GM23338 (cell line): ENCODE data around the gene ROPN1L. TPM values are rescaled to one million over a fixed set of nuclear protein-coding genes. Genes with fewer than 3 reads are reported as not detected.
A peak's percentile ranks its signal among the peaks of the same experiment; 100 is the strongest.

Experiments
- ATAC-seq: fragments of 200-7000 bp; cut with Tn5 transposase; 3 replicates; pipeline ENCODE4 v1.9.1; 2020
- DNase-seq: peaks from one replicate; pipeline ENCODE4 v3.0.0-alpha.2; 2015; ENCODE audit warnings: low spot score
- H2AFZ ChIP-seq: fragments of 200-600 bp; sonication (generic); 2 replicates; pipeline ENCODE4 v1.8.0; 2016; ENCODE audit warnings: antibody characterized with exemption, mild to moderate bottlenecking, moderate library complexity
- H3F3A ChIP-seq: fragments of 200-600 bp; sonication (generic); replicated peaks from 2 replicates; pipeline ENCODE4 v1.8.0; 2017; ENCODE audit warnings: antibody characterized with exemption, mixed run types, low read depth
- H3K27ac ChIP-seq: fragments of 200-600 bp; sonication (generic); 2 replicates; pipeline ENCODE4 v1.6.1; 2016; ENCODE audit warnings: low read depth
- H3K27me3 ChIP-seq: fragments of 200-600 bp; sonication (generic); 2 replicates; pipeline ENCODE4 v1.8.0; 2016; ENCODE audit warnings: mild to moderate bottlenecking, mixed run types, moderate library complexity; ENCODE audit not compliant: insufficient read depth
- H3K36me3 ChIP-seq: fragments of 200-600 bp; sonication (generic); 2 replicates; pipeline ENCODE4 v1.8.0; 2016; ENCODE audit warnings: mild to moderate bottlenecking; ENCODE audit not compliant: insufficient read depth
- H3K4me1 ChIP-seq: fragments of 200-600 bp; sonication (generic); 2 replicates; pipeline ENCODE4 v1.8.0; 2016; ENCODE audit warnings: mild to moderate bottlenecking, moderate library complexity; ENCODE audit not compliant: insufficient read depth
- H3K4me2 ChIP-seq: fragments of 200-600 bp; sonication (generic); 2 replicates; pipeline ENCODE4 v1.7.1; 2017; ENCODE audit warnings: mixed run types
- H3K4me3 ChIP-seq: fragments of 200-600 bp; sonication (generic); 2 replicates; pipeline ENCODE4 v1.6.1; 2016; ENCODE audit warnings: mixed run types
- H3K79me2 ChIP-seq: fragments of 200-600 bp; sonication (generic); replicated peaks from 2 replicates; pipeline ENCODE4 v1.8.0; 2017; ENCODE audit warnings: mild to moderate bottlenecking; ENCODE audit not compliant: insufficient read depth
- H3K9me2 ChIP-seq: fragments of 200-600 bp; sonication (generic); 2 replicates; pipeline ENCODE4 v1.8.0; 2017; ENCODE audit not compliant: insufficient read depth
- H4K20me1 ChIP-seq: fragments of 200-600 bp; sonication (generic); replicated peaks from 2 replicates; pipeline ENCODE4 v1.8.0; 2017; ENCODE audit warnings: mild to moderate bottlenecking; ENCODE audit not compliant: insufficient read depth
- H3K27ac Mint-ChIP-seq: 2 replicates; pipeline ENCODE4 v1.8.0; 2020; ENCODE audit warnings: inconsistent platforms, mild to moderate bottlenecking, moderate library complexity, mixed read lengths
- H3K27me3 Mint-ChIP-seq: 3 replicates; pipeline ENCODE4 v1.8.0; 2022; ENCODE audit warnings: low read depth, mild to moderate bottlenecking, moderate library complexity, mixed read lengths, inconsistent platforms; ENCODE audit not compliant: insufficient read depth, poor library complexity
- H3K36me3 Mint-ChIP-seq: 3 replicates; pipeline ENCODE4 v1.8.0; 2021; ENCODE audit warnings: low read depth, mild to moderate bottlenecking, inconsistent platforms, moderate library complexity, mixed read lengths
- H3K4me1 Mint-ChIP-seq: 3 replicates; pipeline ENCODE4 v1.8.0; 2020; ENCODE audit warnings: mild to moderate bottlenecking, inconsistent platforms, mixed read lengths
- H3K4me3 Mint-ChIP-seq: 3 replicates; pipeline ENCODE4 v1.8.0; 2021; ENCODE audit warnings: moderate library complexity, mild to moderate bottlenecking, inconsistent platforms, mixed read lengths
- H3K9me3 Mint-ChIP-seq: 3 replicates; pipeline ENCODE4 v1.8.0; 2020; ENCODE audit warnings: moderate library complexity, mild to moderate bottlenecking, inconsistent platforms, mixed read lengths
- CREB1 ChIP-seq: fragments of 250-450 bp; sonication (Bioruptor Pico); IDR thresholded peaks from 2 replicates; pipeline ENCODE4 v1.5.0; 2020; ENCODE audit warnings: low read depth, mild to moderate bottlenecking, moderate library complexity
- EZH2 ChIP-seq: fragments of 200-600 bp; sonication (generic); IDR thresholded peaks from one replicate; pipeline ENCODE4 v1.8.0; 2017; ENCODE audit warnings: antibody characterized with exemption, mild to moderate bottlenecking, low read depth; ENCODE audit not compliant: unreplicated experiment
- EZH2phosphoT487 ChIP-seq: fragments of 200-600 bp; sonication (generic); IDR thresholded peaks from one replicate; pipeline ENCODE4 v1.8.1; 2018; ENCODE audit warnings: antibody characterized with exemption; ENCODE audit not compliant: unreplicated experiment
- JUNB ChIP-seq: IDR thresholded peaks from one replicate; pipeline ENCODE4 v1.6.1; 2016; ENCODE audit warnings: antibody characterized with exemption; ENCODE audit not compliant: unreplicated experiment
- NANOG ChIP-seq: IDR thresholded peaks from 2 replicates; pipeline ENCODE4 v1.6.1; 2016; ENCODE audit warnings: antibody characterized with exemption, borderline replicate concordance
- STAT1 ChIP-seq: IDR thresholded peaks from one replicate; pipeline ENCODE4 v1.6.1; 2016; ENCODE audit warnings: antibody characterized with exemption; ENCODE audit not compliant: unreplicated experiment
- ZNF114 ChIP-seq: fragments of 250-450 bp; sonication (Bioruptor Pico); IDR thresholded peaks from 2 replicates; pipeline ENCODE4 v1.5.0; 2020; ENCODE audit warnings: mild to moderate bottlenecking, moderate library complexity
- ZNF331 ChIP-seq: fragments of 250-450 bp; sonication (Bioruptor Pico); IDR thresholded peaks from 2 replicates; pipeline ENCODE4 v1.5.0; 2020; ENCODE audit warnings: low read depth, mild to moderate bottlenecking, moderate library complexity
- polyA plus RNA-seq: library from polyadenylated mRNA; unstranded; fragments of >200 nt; fragmentation: Nextera tagmentation; extraction: Ambion mirVana; gene quantifications from 2 replicates; pipeline ENCODE4 v1.2.1, GENCODE V29; 2016
- total RNA-seq: library from RNA; depleted of rRNA; stranded (reverse); fragments of >200 nt; shearing (Covaris generic); gene quantifications from 2 replicates; pipeline ENCODE4 v1.2.3, GENCODE V29; 2014
- TF ChIP-seq, protein P1 (sequence below): IDR thresholded peaks from one replicate; pipeline ENCODE4 v1.6.1; 2018; ENCODE audit warnings: antibody characterized with exemption; ENCODE audit not compliant: unreplicated experiment
- TF ChIP-seq, protein P2 (sequence below): fragments of 250-450 bp; sonication (Bioruptor Pico); IDR thresholded peaks from 2 replicates; pipeline ENCODE4 v1.5.0; 2020; ENCODE audit warnings: mild to moderate bottlenecking, moderate library complexity
- TF ChIP-seq, protein P3 (sequence below), 2 experiments: fragments of 200-600 bp in 1 of 2; sonication (generic) in 1 of 2; conservative IDR thresholded peaks; 2 replicates each; pipeline versions ENCODE4 v1.5.1 to v1.6.1; 2016 to 2017; ENCODE audit warnings: antibody characterized with exemption in 2 of 2, low read depth in 2 of 2, mild to moderate bottlenecking in 2 of 2, moderate library complexity in 1 of 2

The ROPN1L gene
- total and polyA plus RNA-seq, 2 experiments from 2014 or later = 0.57 TPM; not detected in 1

DNA sequence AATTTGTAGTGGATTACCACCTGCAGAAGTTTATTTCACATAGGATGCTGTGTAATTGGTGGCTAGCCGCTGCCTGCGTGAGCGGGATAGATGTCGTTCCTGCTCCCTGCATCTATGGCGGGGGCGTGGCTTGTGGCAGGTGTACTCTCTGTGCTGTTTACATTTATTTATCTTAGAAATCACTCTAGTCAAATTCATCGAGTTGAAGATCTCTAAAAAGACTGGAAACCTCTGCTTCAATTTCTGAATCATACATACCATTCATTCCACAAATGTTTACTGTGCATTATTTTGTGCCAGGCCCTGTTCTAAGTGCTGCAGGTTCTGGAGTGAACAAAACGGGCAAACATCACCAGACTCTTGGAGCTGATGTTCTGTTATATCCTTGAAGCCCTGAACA, 11.9 kb downstream of the ROPN1L start (continued):
- TF ChIP-seq STAT1 (no peak), NANOG (no peak)
- TF ChIP-seq, protein P1, sequence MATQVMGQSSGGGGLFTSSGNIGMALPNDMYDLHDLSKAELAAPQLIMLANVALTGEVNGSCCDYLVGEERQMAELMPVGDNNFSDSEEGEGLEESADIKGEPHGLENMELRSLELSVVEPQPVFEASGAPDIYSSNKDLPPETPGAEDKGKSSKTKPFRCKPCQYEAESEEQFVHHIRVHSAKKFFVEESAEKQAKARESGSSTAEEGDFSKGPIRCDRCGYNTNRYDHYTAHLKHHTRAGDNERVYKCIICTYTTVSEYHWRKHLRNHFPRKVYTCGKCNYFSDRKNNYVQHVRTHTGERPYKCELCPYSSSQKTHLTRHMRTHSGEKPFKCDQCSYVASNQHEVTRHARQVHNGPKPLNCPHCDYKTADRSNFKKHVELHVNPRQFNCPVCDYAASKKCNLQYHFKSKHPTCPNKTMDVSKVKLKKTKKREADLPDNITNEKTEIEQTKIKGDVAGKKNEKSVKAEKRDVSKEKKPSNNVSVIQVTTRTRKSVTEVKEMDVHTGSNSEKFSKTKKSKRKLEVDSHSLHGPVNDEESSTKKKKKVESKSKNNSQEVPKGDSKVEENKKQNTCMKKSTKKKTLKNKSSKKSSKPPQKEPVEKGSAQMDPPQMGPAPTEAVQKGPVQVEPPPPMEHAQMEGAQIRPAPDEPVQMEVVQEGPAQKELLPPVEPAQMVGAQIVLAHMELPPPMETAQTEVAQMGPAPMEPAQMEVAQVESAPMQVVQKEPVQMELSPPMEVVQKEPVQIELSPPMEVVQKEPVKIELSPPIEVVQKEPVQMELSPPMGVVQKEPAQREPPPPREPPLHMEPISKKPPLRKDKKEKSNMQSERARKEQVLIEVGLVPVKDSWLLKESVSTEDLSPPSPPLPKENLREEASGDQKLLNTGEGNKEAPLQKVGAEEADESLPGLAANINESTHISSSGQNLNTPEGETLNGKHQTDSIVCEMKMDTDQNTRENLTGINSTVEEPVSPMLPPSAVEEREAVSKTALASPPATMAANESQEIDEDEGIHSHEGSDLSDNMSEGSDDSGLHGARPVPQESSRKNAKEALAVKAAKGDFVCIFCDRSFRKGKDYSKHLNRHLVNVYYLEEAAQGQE = no peak

DNA sequence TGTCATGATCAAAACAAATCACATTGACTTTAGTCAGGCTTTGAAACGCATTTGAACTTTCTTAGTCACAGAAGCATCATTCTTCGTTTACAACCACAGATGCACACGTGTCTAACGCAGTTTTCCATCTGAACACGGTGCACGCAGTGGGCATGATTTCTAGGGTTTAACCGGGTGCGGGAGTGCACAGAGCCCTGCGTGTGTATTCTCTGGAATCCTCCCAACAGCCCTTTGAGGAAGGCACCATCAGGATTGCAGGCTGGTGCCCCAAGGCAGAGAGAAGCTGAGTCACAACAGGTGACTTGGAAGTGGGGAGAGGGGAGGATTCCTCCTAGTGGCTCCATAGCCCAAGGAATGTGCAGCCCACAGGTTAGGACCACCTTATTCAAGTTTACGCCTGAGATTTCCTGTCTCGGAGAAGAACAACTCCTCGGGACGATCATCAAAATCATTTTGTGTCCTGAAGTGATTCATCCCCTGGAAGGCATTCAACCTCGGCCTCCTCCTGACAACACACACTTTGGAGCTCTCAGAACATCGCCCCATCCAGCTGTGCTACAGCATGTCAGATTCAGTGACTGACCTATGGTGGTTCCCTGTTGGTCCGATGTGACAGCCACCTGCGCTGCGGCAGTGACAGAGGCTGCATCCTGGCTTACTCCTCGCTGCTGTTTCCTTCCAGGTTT, 13.1 kb downstream of the ROPN1L start:
- 0 out of 2 replicates have a peak overlapping the region, but pooled peaks have one; percentile 63 for H2AFZ ChIP-seq
- Mint-ChIP-seq H3K36me3 (no peaks in the 10 kb centered on the region), H3K27me3 (no peaks in the 10 kb centered on the region), H3K27ac (no peak overlapping the region), H3K9me3 (no peaks in the 10 kb centered on the region), H3K4me3 (no peak overlapping the region), H3K4me1 (peaks cover 35% of the 10 kb centered on the region)
- H3K4me2 ChIP-seq = no peak overlapping the region
- H3K4me3 ChIP-seq = no peak overlapping the region
- H3K9me2 ChIP-seq = no peaks in the 10 kb centered on the region
- H3K36me3 ChIP-seq = no peaks in the 10 kb centered on the region
- ATAC-seq (no peak), DNase-seq (no peak)
- H3K4me1 ChIP-seq = peaks cover 7% of the 10 kb centered on the region; the same call in 1 of the 2 replicates
- H3K27ac ChIP-seq = no peak overlapping the region
- no peaks in the 10 kb centered on the region for H3K79me2 ChIP-seq
- H3K27me3 ChIP-seq = no peaks in the 10 kb centered on the region
- H3F3A ChIP-seq = 0 out of 2 replicates have a peak, but pooled peaks cover 2% of the 10 kb centered on the region
- H4K20me1 ChIP-seq = no peaks in the 10 kb centered on the region
- TF ChIP-seq STAT1 = no peak
- TF ChIP-seq EZH2phosphoT487 = no peak
- no peak for TF ChIP-seq EZH2
- TF ChIP-seq, protein P2, sequence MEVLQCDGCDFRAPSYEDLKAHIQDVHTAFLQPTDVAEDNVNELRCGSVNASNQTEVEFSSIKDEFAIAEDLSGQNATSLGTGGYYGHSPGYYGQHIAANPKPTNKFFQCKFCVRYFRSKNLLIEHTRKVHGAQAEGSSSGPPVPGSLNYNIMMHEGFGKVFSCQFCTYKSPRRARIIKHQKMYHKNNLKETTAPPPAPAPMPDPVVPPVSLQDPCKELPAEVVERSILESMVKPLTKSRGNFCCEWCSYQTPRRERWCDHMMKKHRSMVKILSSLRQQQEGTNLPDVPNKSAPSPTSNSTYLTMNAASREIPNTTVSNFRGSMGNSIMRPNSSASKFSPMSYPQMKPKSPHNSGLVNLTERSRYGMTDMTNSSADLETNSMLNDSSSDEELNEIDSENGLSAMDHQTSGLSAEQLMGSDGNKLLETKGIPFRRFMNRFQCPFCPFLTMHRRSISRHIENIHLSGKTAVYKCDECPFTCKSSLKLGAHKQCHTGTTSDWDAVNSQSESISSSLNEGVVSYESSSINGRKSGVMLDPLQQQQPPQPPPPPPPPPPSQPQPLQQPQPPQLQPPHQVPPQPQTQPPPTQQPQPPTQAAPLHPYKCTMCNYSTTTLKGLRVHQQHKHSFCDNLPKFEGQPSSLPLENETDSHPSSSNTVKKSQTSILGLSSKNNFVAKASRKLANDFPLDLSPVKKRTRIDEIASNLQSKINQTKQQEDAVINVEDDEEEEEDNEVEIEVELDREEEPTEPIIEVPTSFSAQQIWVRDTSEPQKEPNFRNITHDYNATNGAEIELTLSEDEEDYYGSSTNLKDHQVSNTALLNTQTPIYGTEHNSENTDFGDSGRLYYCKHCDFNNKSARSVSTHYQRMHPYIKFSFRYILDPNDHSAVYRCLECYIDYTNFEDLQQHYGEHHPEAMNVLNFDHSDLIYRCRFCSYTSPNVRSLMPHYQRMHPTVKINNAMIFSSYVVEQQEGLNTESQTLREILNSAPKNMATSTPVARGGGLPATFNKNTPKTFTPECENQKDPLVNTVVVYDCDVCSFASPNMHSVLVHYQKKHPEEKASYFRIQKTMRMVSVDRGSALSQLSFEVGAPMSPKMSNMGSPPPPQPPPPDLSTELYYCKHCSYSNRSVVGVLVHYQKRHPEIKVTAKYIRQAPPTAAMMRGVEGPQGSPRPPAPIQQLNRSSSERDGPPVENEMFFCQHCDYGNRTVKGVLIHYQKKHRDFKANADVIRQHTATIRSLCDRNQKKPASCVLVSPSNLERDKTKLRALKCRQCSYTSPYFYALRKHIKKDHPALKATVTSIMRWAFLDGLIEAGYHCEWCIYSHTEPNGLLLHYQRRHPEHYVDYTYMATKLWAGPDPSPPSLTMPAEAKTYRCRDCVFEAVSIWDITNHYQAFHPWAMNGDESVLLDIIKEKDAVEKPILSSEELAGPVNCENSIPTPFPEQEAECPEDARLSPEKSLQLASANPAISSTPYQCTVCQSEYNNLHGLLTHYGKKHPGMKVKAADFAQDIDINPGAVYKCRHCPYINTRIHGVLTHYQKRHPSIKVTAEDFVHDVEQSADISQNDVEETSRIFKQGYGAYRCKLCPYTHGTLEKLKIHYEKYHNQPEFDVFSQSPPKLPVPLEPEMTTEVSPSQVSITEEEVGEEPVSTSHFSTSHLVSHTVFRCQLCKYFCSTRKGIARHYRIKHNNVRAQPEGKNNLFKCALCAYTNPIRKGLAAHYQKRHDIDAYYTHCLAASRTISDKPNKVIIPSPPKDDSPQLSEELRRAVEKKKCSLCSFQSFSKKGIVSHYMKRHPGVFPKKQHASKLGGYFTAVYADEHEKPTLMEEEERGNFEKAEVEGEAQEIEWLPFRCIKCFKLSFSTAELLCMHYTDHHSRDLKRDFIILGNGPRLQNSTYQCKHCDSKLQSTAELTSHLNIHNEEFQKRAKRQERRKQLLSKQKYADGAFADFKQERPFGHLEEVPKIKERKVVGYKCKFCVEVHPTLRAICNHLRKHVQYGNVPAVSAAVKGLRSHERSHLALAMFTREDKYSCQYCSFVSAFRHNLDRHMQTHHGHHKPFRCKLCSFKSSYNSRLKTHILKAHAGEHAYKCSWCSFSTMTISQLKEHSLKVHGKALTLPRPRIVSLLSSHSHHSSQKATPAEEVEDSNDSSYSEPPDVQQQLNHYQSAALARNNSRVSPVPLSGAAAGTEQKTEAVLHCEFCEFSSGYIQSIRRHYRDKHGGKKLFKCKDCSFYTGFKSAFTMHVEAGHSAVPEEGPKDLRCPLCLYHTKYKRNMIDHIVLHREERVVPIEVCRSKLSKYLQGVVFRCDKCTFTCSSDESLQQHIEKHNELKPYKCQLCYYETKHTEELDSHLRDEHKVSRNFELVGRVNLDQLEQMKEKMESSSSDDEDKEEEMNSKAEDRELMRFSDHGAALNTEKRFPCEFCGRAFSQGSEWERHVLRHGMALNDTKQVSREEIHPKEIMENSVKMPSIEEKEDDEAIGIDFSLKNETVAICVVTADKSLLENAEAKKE (CRISPR knock-in tag) = no peak
- TF ChIP-seq ZNF331 (CRISPR knock-in tag) = no peak
- no peak for TF ChIP-seq CREB1 (CRISPR knock-in tag)
- TF ChIP-seq, protein P3, sequence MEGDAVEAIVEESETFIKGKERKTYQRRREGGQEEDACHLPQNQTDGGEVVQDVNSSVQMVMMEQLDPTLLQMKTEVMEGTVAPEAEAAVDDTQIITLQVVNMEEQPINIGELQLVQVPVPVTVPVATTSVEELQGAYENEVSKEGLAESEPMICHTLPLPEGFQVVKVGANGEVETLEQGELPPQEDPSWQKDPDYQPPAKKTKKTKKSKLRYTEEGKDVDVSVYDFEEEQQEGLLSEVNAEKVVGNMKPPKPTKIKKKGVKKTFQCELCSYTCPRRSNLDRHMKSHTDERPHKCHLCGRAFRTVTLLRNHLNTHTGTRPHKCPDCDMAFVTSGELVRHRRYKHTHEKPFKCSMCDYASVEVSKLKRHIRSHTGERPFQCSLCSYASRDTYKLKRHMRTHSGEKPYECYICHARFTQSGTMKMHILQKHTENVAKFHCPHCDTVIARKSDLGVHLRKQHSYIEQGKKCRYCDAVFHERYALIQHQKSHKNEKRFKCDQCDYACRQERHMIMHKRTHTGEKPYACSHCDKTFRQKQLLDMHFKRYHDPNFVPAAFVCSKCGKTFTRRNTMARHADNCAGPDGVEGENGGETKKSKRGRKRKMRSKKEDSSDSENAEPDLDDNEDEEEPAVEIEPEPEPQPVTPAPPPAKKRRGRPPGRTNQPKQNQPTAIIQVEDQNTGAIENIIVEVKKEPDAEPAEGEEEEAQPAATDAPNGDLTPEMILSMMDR (conservative IDR thresholded peaks at IDR 0.05; ENCODE audit: low read depth in 2 of 2) = no peak
- TF ChIP-seq ZNF114 (CRISPR knock-in tag) = no peak
- no peak for TF ChIP-seq JUNB
